Caco-2 (cell line): Measurements from ENCODE around the gene IGSF8. TPM values are rescaled to one million over a fixed set of nuclear protein-coding genes. Genes with fewer than 3 reads are reported as not detected.

ENCODE experiments used
- BruUV-seq: library from RNA; stranded (reverse); fragments of 400-500 nt; replicated peaks from 2 replicates; lab custom pipeline; 2021; lab: Mats Ljungman, UMichigan
- CTCF ChIA-PET: fragments of 300-600 bp; sonication (Branson Sonifier 250); formaldehyde crosslinking; loops from one replicate; lab custom pipeline; 2022; ENCODE audit warnings: antibody characterized with exemption; lab: Charles Lee
- POLR2A ChIA-PET: fragments of 300-600 bp; sonication (Branson Sonifier 250); formaldehyde crosslinking; loops from one replicate; lab custom pipeline; 2022; ENCODE audit warnings: antibody characterized with exemption; lab: Charles Lee
- DNase-seq, 2 experiments: peaks; one replicate each; pipeline versions ENCODE4 v3.0.0 to v3.0.0-alpha.2; 2020 to 2022
- H3K27me3 ChIP-seq: replicated peaks from 2 replicates; pipeline ENCODE4 v1.6.0; 2011; ENCODE audit warnings: low read length; ENCODE audit not compliant: control insufficient read depth, insufficient read depth
- H3K36me3 ChIP-seq: 2 replicates; pipeline ENCODE4 v1.5.1; 2011; ENCODE audit warnings: low read length; ENCODE audit not compliant: control insufficient read depth, insufficient read depth
- H3K4me1 ChIP-seq: fragments of 250-450 bp; sonication (Bioruptor Pico); 2 replicates; pipeline ENCODE4 v1.5.1; 2020; ENCODE audit warnings: mild to moderate bottlenecking
- H3K4me3 ChIP-seq: 2 replicates; pipeline ENCODE4 v1.5.1; 2011; ENCODE audit warnings: low read depth, mild to moderate bottlenecking, control low read depth, low read length
- H3K9me3 ChIP-seq: fragments of 250-450 bp; sonication (Bioruptor Pico); 2 replicates; pipeline ENCODE4 v1.5.1; 2020; ENCODE audit warnings: mild to moderate bottlenecking, moderate library complexity
- H3K27ac Mint-ChIP-seq: one replicate; pipeline ENCODE4 v1.8.0; 2022; ENCODE audit warnings: mixed read lengths; ENCODE audit not compliant: unreplicated experiment
- H3K27me3 Mint-ChIP-seq: one replicate; pipeline ENCODE4 v1.8.0; 2022; ENCODE audit warnings: mixed read lengths; ENCODE audit not compliant: insufficient read depth, unreplicated experiment
- H3K36me3 Mint-ChIP-seq: one replicate; pipeline ENCODE4 v1.8.0; 2022; ENCODE audit warnings: mild to moderate bottlenecking, mixed read lengths; ENCODE audit not compliant: insufficient read depth, unreplicated experiment
- H3K4me1 Mint-ChIP-seq: one replicate; pipeline ENCODE4 v1.8.0; 2022; ENCODE audit warnings: low read depth, mixed read lengths; ENCODE audit not compliant: unreplicated experiment
- H3K4me3 Mint-ChIP-seq: one replicate; pipeline ENCODE4 v1.8.0; 2022; ENCODE audit warnings: mild to moderate bottlenecking, moderate library complexity, mixed read lengths; ENCODE audit not compliant: unreplicated experiment
- H3K9me3 Mint-ChIP-seq: one replicate; pipeline ENCODE4 v1.8.0; 2022; ENCODE audit warnings: mixed read lengths; ENCODE audit not compliant: unreplicated experiment
- intact Hi-C: fragments of 100-400 bp; cut with micrococcal nuclease; formaldehyde crosslinking; loops from one replicate; pipeline ENCODE4 v1.10.0; 2022; ENCODE audit not compliant: unreplicated experiment
- total RNA-seq: library from RNA; stranded (reverse); gene quantifications from 2 replicates; pipeline ENCODE4 v1.2.3, GENCODE V29; 2022
- TF ChIP-seq, protein P1 (sequence below), 2 experiments: fragments of 200-600 bp in 1 of 2; IDR thresholded peaks; 1 replicate in 1 of 2; 2 replicates in 1 of 2; pipeline versions ENCODE4 v1.5.1 to v1.8.0; 2011 to 2022; ENCODE audit warnings: antibody characterized with exemption in 1 of 2, control low read depth in 1 of 2, inconsistent platforms in 1 of 2, low read depth in 1 of 2, low read length in 1 of 2, mild to moderate bottlenecking in 1 of 2, moderate library complexity in 1 of 2; ENCODE audit not compliant: insufficient read depth in 1 of 2, severe bottlenecking in 1 of 2, unreplicated experiment in 1 of 2

IGSF8 gene
- total RNA-seq, 1 experiment from 2014 or later, result 15.4 TPM

- CTCF ChIA-PET, result interaction anchor here (0.6 to 4.3 kb wide), 15 partner anchors 10 to 274 kb away, joined by 3 to 37 read pairs (median 4); partner anchors contain the start of gene KCNJ9
- no peaks in the 10 kb centered on the region for H3K9me3 Mint-ChIP-seq
- no peaks in the 10 kb centered on the region for H3K9me3 ChIP-seq
Observed at GRCh38 chr1:160101717-160102522, 3.5 kb upstream of the IGSF8 start.

GRCh38 chr1:160101037-160101716 lies 2.8 kb upstream of the IGSF8 start:
- peaks cover 26% of the 10 kb centered on the region for H3K4me1 Mint-ChIP-seq
- H3K27me3 ChIP-seq, result no peaks in the 10 kb centered on the region
- ChIA-PET POLR2A (interaction anchor here (0.6 to 1.6 kb wide), 3 partner anchors 24 to 161 kb away, joined by 5 to 7 read pairs (median 7); no protein-coding TSS in a partner anchor), CTCF (interaction anchor here (0.6 to 4.3 kb wide), 18 partner anchors 11 to 1524 kb away, joined by 3 to 37 read pairs (median 4); partner anchors contain the start of genes DCAF8 and KCNJ9)
- no peak overlapping the region for H3K4me3 ChIP-seq
- peaks cover 30% of the 10 kb centered on the region for H3K4me1 ChIP-seq
- peak overlapping the region; percentile 94 for H3K27ac Mint-ChIP-seq
- intact Hi-C loops, result loop anchor here (1.0 to 2.0 kb wide), 8 partner anchors 24 to 316 kb away; no protein-coding TSS in a partner anchor
- no peaks in the 10 kb centered on the region for H3K27me3 Mint-ChIP-seq
- TF ChIP-seq, protein P1, sequence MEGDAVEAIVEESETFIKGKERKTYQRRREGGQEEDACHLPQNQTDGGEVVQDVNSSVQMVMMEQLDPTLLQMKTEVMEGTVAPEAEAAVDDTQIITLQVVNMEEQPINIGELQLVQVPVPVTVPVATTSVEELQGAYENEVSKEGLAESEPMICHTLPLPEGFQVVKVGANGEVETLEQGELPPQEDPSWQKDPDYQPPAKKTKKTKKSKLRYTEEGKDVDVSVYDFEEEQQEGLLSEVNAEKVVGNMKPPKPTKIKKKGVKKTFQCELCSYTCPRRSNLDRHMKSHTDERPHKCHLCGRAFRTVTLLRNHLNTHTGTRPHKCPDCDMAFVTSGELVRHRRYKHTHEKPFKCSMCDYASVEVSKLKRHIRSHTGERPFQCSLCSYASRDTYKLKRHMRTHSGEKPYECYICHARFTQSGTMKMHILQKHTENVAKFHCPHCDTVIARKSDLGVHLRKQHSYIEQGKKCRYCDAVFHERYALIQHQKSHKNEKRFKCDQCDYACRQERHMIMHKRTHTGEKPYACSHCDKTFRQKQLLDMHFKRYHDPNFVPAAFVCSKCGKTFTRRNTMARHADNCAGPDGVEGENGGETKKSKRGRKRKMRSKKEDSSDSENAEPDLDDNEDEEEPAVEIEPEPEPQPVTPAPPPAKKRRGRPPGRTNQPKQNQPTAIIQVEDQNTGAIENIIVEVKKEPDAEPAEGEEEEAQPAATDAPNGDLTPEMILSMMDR (IDR thresholded peaks at IDR 0.05; ENCODE audit: insufficient read depth in 1 of 2, low read depth in 1 of 2, low read length in 1 of 2, severe bottlenecking in 1 of 2, unreplicated experiment in 1 of 2), result peak; percentile 96
- H3K36me3 ChIP-seq, result no peaks in the 10 kb centered on the region
- peaks cover 11% of the 10 kb centered on the region for H3K36me3 Mint-ChIP-seq
- H3K4me3 Mint-ChIP-seq, result peak overlapping the region; percentile 68
- H3K9me3 Mint-ChIP-seq, result no peaks in the 10 kb centered on the region
- peak; percentile 83 to 86 for DNase-seq
- no TSS peak for BruUV-seq
- H3K9me3 ChIP-seq, result no peaks in the 10 kb centered on the region

More at GRCh38 chr1:160101717-160102522, 3.5 kb upstream of the IGSF8 start:
- H3K36me3 Mint-ChIP-seq, result peaks cover 11% of the 10 kb centered on the region
- intact Hi-C loops, result loop anchor here (1.0 to 2.0 kb wide), 8 partner anchors 23 to 315 kb away; no protein-coding TSS in a partner anchor
- H3K36me3 ChIP-seq, result no peaks in the 10 kb centered on the region
- POLR2A ChIA-PET, result interaction anchor here (0.6 kb wide), 1 partner anchor 160 kb away, joined by 7 read pairs; no protein-coding TSS in a partner anchor
- peaks cover 24% of the 10 kb centered on the region for H3K4me1 ChIP-seq
- no peaks in the 10 kb centered on the region for H3K27me3 Mint-ChIP-seq
- H3K27ac Mint-ChIP-seq, result no peak overlapping the region
- peaks cover 26% of the 10 kb centered on the region for H3K4me1 Mint-ChIP-seq
- no TSS peak for BruUV-seq
- H3K4me3 ChIP-seq, result no peak overlapping the region
- no peak overlapping the region for H3K4me3 Mint-ChIP-seq
- H3K27me3 ChIP-seq, result no peaks in the 10 kb centered on the region
- DNase-seq, result no peak
- TF ChIP-seq, protein P1 (IDR thresholded peaks at IDR 0.05; ENCODE audit: insufficient read depth in 1 of 2, low read depth in 1 of 2, low read length in 1 of 2, severe bottlenecking in 1 of 2, unreplicated experiment in 1 of 2), result no peak
